Measurements from ENCODE around the gene TSPO.

The TSPO gene

DNA sequence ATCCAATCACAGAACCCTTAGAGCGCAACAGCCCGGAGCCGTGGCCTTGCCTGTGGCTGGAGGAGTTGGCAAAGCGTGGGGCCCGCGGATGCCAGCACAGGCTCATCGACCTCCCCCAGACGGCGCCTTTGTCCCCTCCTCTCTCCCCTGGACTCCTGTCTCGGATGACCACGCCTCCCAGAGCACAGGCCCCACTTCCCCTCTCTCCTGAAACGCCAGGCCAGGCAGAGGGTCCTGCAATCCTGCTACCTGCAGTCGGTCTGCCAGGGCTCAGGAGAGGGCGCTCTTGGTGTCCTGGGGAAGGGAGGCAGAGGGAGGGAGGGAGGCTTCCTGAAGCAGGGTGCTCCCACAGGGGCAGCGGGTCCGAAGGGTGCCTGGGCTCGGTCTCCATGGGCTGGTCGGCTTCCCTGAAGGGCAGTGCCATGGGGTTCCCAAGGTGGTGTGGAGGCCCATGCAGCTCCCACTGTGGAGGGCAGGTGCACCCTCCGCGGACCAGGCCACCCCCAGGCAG, 52.2 kb downstream of the TSPO start:
- Histone ChIP-seq H3K4me1 (ENCODE audit: control insufficient read depth, insufficient read depth, low read length, unreplicated experiment) (no peaks in the 10 kb centered on the region), H3K36me3 (ENCODE audit: insufficient read depth, low read length) (no peaks in the 10 kb centered on the region), H2AFZ (ENCODE audit: low read length, unreplicated experiment) (no peak overlapping the region), H3K27ac (ENCODE audit: low read depth, low read length) (no peak overlapping the region), H3K79me2 (ENCODE audit: control insufficient read depth, insufficient read depth, low read length, unreplicated experiment) (no peaks in the 10 kb centered on the region), H3K4me3 (ENCODE audit: low read depth, low read length) (no peak overlapping the region), H3K27me3 (ENCODE audit: insufficient read depth, low read length) (no peaks in the 10 kb centered on the region)

DNA sequence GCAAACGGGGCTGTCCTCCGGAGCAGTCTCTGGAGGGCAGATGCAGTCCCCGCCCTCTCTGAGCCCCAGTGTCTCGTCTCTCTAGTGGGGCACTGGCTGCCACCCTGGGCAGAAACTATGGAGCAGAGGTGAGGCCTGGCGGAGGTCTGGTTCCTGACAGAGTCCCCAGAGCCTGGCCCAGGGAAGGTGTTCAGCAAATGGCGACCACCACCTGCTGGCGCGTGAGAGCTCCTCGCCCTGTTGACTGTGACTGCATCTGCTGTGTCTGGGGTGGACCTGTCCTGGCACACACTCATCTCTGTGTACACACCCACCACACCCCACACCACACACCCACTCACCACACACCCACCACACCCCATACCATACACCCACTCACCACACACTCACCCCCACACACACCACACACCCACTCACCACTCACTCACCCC, 53.9 kb downstream of the TSPO start:
- Histone ChIP-seq H3K27ac (ENCODE audit: low read depth, low read length) (no peak overlapping the region), H2AFZ (ENCODE audit: low read length, unreplicated experiment) (no peak overlapping the region), H3K4me3 (ENCODE audit: low read depth, low read length) (no peak overlapping the region), H3K4me1 (ENCODE audit: control insufficient read depth, insufficient read depth, low read length, unreplicated experiment) (no peaks in the 10 kb centered on the region), H3K36me3 (ENCODE audit: insufficient read depth, low read length) (no peaks in the 10 kb centered on the region), H3K27me3 (ENCODE audit: insufficient read depth, low read length) (no peaks in the 10 kb centered on the region), H3K79me2 (ENCODE audit: control insufficient read depth, insufficient read depth, low read length, unreplicated experiment) (no peaks in the 10 kb centered on the region)

DNA sequence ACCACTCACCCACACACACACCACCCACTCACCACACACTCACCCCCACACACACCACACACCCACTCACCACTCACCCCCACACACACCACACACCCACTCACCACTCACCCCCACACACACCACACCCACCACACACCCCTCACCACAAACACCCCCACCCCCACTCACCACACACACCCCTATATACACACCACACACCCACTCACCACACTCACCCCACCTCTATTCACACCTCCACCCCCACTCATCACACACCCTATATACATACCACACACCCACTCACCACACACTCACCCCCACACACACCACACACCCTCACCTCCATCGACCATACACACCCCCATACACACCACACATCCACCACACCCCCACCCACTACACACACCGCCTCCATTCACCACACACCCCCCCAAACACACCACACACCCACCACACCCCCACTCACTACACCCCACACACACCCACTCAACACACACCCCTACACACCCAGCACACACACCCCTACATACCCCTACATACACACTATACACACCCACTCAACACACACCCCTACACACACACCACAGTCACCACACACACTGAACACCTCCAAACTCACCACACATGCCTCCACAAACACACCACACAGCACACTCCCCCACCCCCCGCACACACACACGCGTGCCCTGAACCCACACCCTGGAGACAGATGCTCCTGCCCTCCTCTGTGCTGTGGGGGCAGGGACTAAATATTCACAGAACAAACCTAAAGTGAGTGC, 54.6 kb downstream of the TSPO start:
- Histone ChIP-seq H3K27ac (ENCODE audit: low read depth, low read length) (no peak overlapping the region), H3K4me1 (ENCODE audit: control insufficient read depth, insufficient read depth, low read length, unreplicated experiment) (no peaks in the 10 kb centered on the region), H2AFZ (ENCODE audit: low read length, unreplicated experiment) (no peak overlapping the region), H3K36me3 (ENCODE audit: insufficient read depth, low read length) (no peaks in the 10 kb centered on the region), H3K4me3 (ENCODE audit: low read depth, low read length) (no peak overlapping the region), H3K79me2 (ENCODE audit: control insufficient read depth, insufficient read depth, low read length, unreplicated experiment) (no peaks in the 10 kb centered on the region), H3K27me3 (ENCODE audit: insufficient read depth, low read length) (no peaks in the 10 kb centered on the region)

GRCh38 chr22:43206509-43207161, 55.3 kb downstream of the TSPO start:
- Histone ChIP-seq H3K4me1 (ENCODE audit: control insufficient read depth, insufficient read depth, low read length, unreplicated experiment) (no peaks in the 10 kb centered on the region), H3K27ac (ENCODE audit: low read depth, low read length) (no peak overlapping the region), H2AFZ (ENCODE audit: low read length, unreplicated experiment) (no peak overlapping the region), H3K79me2 (ENCODE audit: control insufficient read depth, insufficient read depth, low read length, unreplicated experiment) (no peaks in the 10 kb centered on the region), H3K36me3 (ENCODE audit: insufficient read depth, low read length) (no peaks in the 10 kb centered on the region), H3K4me3 (ENCODE audit: low read depth, low read length) (no peak overlapping the region), H3K27me3 (ENCODE audit: insufficient read depth, low read length) (no peaks in the 10 kb centered on the region)

GRCh38 chr22:43207386-43207785, 56.0 kb downstream of the TSPO start:
- Histone ChIP-seq H3K79me2 (ENCODE audit: control insufficient read depth, insufficient read depth, low read length, unreplicated experiment) (no peaks in the 10 kb centered on the region), H3K36me3 (ENCODE audit: insufficient read depth, low read length) (no peaks in the 10 kb centered on the region), H2AFZ (ENCODE audit: low read length, unreplicated experiment) (no peak overlapping the region), H3K27ac (ENCODE audit: low read depth, low read length) (no peak overlapping the region), H3K4me3 (ENCODE audit: low read depth, low read length) (no peak overlapping the region), H3K27me3 (ENCODE audit: insufficient read depth, low read length) (no peaks in the 10 kb centered on the region), H3K4me1 (ENCODE audit: control insufficient read depth, insufficient read depth, low read length, unreplicated experiment) (no peaks in the 10 kb centered on the region)

DNA sequence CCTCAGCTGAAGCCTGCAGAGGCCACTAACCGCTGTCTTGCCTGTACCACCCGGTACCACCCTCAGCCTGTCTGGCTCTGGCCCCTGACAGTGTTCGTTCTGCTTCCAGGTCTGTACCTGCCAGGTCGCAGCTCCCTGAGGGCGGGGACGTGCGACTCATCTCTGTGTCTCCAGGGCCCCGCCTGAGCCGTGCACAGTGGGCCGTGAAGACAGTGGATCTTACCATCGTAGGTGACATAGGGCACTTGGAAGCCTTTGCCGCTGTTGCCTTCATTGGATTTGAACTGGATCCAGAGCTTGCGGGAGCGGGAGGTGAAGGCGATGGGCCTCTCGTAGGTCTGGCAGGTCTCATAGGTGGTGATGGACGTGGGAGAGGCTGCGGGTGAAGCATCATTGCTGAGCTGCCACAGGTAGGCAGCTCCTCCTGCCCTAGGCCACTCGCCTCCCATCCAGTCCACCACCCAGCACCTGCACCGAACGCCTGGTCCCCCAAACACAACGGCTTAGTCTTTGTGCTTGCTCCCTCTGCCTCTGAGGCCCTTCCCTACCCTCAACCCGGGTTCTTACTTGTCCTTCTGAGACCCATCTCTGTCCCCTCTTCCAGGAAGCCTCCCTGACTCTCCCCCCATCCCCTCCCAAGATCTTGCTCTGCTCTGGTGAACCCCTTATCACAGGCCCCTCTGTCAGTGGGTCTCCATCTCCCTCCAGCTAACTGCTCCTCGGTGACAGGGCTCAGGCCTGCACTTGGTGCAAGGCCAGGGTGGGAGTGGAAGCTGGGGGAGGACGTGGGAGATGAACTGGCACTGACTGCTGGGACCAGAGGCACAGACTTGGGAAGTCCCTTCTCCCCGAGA, 56.7 kb downstream of the TSPO start:
- Histone ChIP-seq H3K27ac (ENCODE audit: low read depth, low read length) (no peak overlapping the region), H3K79me2 (ENCODE audit: control insufficient read depth, insufficient read depth, low read length, unreplicated experiment) (no peaks in the 10 kb centered on the region), H3K4me1 (ENCODE audit: control insufficient read depth, insufficient read depth, low read length, unreplicated experiment) (no peaks in the 10 kb centered on the region), H2AFZ (ENCODE audit: low read length, unreplicated experiment) (no peak overlapping the region), H3K36me3 (ENCODE audit: insufficient read depth, low read length) (no peaks in the 10 kb centered on the region), H3K4me3 (ENCODE audit: low read depth, low read length) (no peak overlapping the region), H3K27me3 (ENCODE audit: insufficient read depth, low read length) (no peaks in the 10 kb centered on the region)

DNA sequence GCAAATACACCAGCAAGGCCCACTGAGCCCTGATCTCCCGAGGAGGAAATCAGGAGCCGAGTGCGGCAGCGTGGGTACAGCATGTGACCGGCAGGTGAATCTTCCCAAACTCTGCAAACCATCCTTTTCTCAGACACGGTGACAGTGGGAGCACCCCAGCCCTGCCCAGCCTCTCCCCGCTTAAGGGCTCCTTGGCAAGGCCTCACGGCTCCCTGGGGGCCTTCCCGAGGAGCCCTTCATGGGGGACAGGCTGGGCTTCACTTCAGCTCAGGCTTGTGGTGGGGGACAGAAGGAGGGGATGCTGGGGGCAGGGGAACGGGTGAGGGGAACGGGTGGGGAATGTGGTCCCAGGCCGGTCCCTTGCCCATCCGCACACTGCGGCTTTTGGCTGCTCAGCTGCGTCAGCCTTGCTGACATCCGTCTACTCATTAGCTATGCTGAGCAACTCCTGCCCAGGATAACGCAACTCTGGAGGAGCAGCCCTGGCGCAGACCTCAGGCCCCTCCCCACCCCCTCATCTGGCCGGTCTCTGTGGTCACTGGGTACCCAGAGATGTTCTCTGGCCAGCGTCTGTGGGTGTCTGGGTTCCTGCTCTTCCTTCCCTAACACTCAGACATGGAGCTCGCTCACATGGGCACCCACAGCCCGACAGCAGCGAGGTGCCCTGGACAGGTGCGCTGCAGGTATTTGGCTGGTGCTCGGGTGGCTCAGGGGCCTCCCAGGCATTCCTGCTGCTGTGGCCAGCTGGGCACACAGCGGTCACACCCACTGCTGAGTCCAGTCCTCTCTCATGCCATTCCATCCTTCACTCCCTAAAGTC, 57.6 kb downstream of the TSPO start:
- no peaks in the 10 kb centered on the region for H3K27me3 ChIP-seq (ENCODE audit: insufficient read depth, low read length)
- no peaks in the 10 kb centered on the region for H3K79me2 ChIP-seq (ENCODE audit: control insufficient read depth, insufficient read depth, low read length, unreplicated experiment)
- no peak overlapping the region for H2AFZ ChIP-seq (ENCODE audit: low read length, unreplicated experiment)
- no peak overlapping the region for H3K4me3 ChIP-seq (ENCODE audit: low read depth, low read length)
- H3K27ac ChIP-seq (ENCODE audit: low read depth, low read length), result no peak overlapping the region
- H3K4me1 ChIP-seq (ENCODE audit: control insufficient read depth, insufficient read depth, low read length, unreplicated experiment), result no peaks in the 10 kb centered on the region
- H3K36me3 ChIP-seq (ENCODE audit: insufficient read depth, low read length), result no peaks in the 10 kb centered on the region

GRCh38 chr22:43209523-43209890, 58.1 kb downstream of the TSPO start:
- Histone ChIP-seq H3K4me1 (ENCODE audit: control insufficient read depth, insufficient read depth, low read length, unreplicated experiment) (no peaks in the 10 kb centered on the region), H3K27me3 (ENCODE audit: insufficient read depth, low read length) (no peaks in the 10 kb centered on the region), H3K79me2 (ENCODE audit: control insufficient read depth, insufficient read depth, low read length, unreplicated experiment) (no peaks in the 10 kb centered on the region), H3K27ac (ENCODE audit: low read depth, low read length) (no peak overlapping the region), H3K4me3 (ENCODE audit: low read depth, low read length) (no peak overlapping the region), H2AFZ (ENCODE audit: low read length, unreplicated experiment) (no peak overlapping the region), H3K36me3 (ENCODE audit: insufficient read depth, low read length) (no peaks in the 10 kb centered on the region)

DNA sequence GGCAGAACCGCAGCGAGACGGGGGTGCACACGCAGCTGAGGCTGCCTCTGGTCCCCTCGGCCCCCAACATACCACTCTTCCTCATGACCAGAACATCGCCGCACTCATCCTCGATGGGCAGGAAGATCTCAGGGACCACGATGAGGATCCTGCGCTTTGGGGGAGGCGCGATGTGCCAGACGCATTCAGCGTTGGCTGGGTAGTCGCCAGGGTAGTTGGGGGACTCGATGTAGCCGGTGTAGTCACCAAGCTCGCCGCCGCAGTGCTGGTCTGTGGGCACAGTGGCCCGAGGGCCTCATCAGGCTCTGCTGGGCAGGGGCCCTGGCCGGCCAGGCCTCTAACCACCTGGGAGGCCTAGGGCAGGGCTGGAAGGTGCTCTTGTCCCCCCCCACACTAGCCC, 58.6 kb downstream of the TSPO start:
- no peak overlapping the region for H3K27ac ChIP-seq (ENCODE audit: low read depth, low read length)
- no peak overlapping the region for H2AFZ ChIP-seq (ENCODE audit: low read length, unreplicated experiment)
- no peaks in the 10 kb centered on the region for H3K27me3 ChIP-seq (ENCODE audit: insufficient read depth, low read length)
- no peaks in the 10 kb centered on the region for H3K4me1 ChIP-seq (ENCODE audit: control insufficient read depth, insufficient read depth, low read length, unreplicated experiment)
- no peaks in the 10 kb centered on the region for H3K36me3 ChIP-seq (ENCODE audit: insufficient read depth, low read length)
- H3K4me3 ChIP-seq (ENCODE audit: low read depth, low read length), result no peak overlapping the region
- H3K79me2 ChIP-seq (ENCODE audit: control insufficient read depth, insufficient read depth, low read length, unreplicated experiment), result no peaks in the 10 kb centered on the region
